Thyroid gland (tissue), 4 donors: Measurements from ENCODE around the gene PRSS12. TPM values are rescaled to one million over a fixed set of nuclear protein-coding genes. Genes with fewer than 3 reads are reported as not detected.

Source experiments
- DNase-seq, 2 donors: peaks; one replicate each; pipeline ENCODE4 v3.0.0-alpha.2; 2019
- H3K27ac ChIP-seq, 3 donors: fragments of 200-600 bp; sonication (generic); 1 replicate in 2 of 3; 2 replicates in 1 of 3; pipeline ENCODE4 v1.5.1; 2016 to 2019; ENCODE audit warnings: mild to moderate bottlenecking in 1 of 3, moderate library complexity in 1 of 3
- H3K27me3 ChIP-seq: fragments of 200-600 bp; sonication (generic); one replicate; pipeline ENCODE4 v1.5.1; 2019
- H3K36me3 ChIP-seq, 2 donors: fragments of 200-600 bp; sonication (generic); one replicate each; pipeline ENCODE4 v1.5.1; 2016 to 2019
- H3K4me1 ChIP-seq, 2 donors: fragments of 200-600 bp; sonication (generic); one replicate each; pipeline ENCODE4 v1.5.1; 2017 to 2019
- H3K4me3 ChIP-seq, 3 donors: fragments of 200-600 bp; sonication (generic); replicated peaks in 1 of 3; 1 replicate in 2 of 3; 2 replicates in 1 of 3; pipeline ENCODE4 v1.5.1; 2016; ENCODE audit warnings: mild to moderate bottlenecking in 1 of 3
- H3K9me3 ChIP-seq: fragments of 200-600 bp; sonication (generic); one replicate; pipeline ENCODE4 v1.5.1; 2017
- CTCF ChIP-seq, 6 experiments: fragments of 200-600 bp in 3 of 6; fragments of 450-650 bp in 3 of 6; sonication (generic) in 3 of 6; IDR thresholded peaks; one replicate each; pipeline ENCODE4 v1.5.1; 2016 to 2019; ENCODE audit warnings: antibody characterized with exemption in 6 of 6, mild to moderate bottlenecking in 2 of 6, inconsistent platforms in 1 of 6, moderate library complexity in 1 of 6
- POLR2A ChIP-seq, 2 donors: fragments of 450-650 bp; IDR thresholded peaks; one replicate each; pipeline ENCODE4 v1.6.1; 2017; ENCODE audit warnings: antibody characterized with exemption in 2 of 2, mild to moderate bottlenecking in 2 of 2, moderate library complexity in 1 of 2
- WGBS, 2 donors: methylation state at CpG; one replicate each; pipeline ENCODE4 v1.1.5; 2017; 5-methylcytosine and 5-hydroxymethylcytosine counted together
- intact Hi-C: fragments of 100-400 bp; cut with DNase I; formaldehyde crosslinking; loops from one replicate; pipeline ENCODE4 v1.15.1; 2023
- total RNA-seq, 4 donors: library from RNA; depleted of rRNA; stranded (reverse); fragments of >200 nt; gene quantifications; one replicate each; pipeline ENCODE4 v1.2.3, GENCODE V29; 2016

PRSS12 gene
- total RNA-seq, 4 donors from 2014 or later = 0.21 to 0.67 (median 0.45) TPM

GRCh38 chr4:118296729-118297128 is 56.1 kb downstream of the PRSS12 start:
- DNase-seq = no peak
- WGBS, 2 donors = 75 to 91% methylated on average over 1 of the region's 1 CpG
- no peaks in the 10 kb centered on the region for H3K4me1 ChIP-seq
- no peak overlapping the region for H3K4me3 ChIP-seq
- intact Hi-C loops = no loop called here
- TF ChIP-seq POLR2A (IDR thresholded peaks at IDR 0.05) (no peak), CTCF (IDR thresholded peaks at IDR 0.05) (no peak)
- no peaks in the 10 kb centered on the region for H3K36me3 ChIP-seq
- H3K27me3 ChIP-seq = no peaks in the 10 kb centered on the region
- no peak overlapping the region for H3K27ac ChIP-seq
- H3K9me3 ChIP-seq = no peaks in the 10 kb centered on the region

GRCh38 chr4:118290951-118291350 is 61.9 kb downstream of the PRSS12 start:
- 85 to 90% methylated on average over 2 of the region's 2 CpGs for WGBS, 2 donors
- Histone ChIP-seq H3K4me1 (peaks cover 8 to 9% of the 10 kb centered on the region in 2 donors), H3K27ac (no peak overlapping the region), H3K27me3 (no peaks in the 10 kb centered on the region), H3K36me3 (no peaks in the 10 kb centered on the region), H3K4me3 (no peak overlapping the region), H3K9me3 (no peaks in the 10 kb centered on the region)
- DNase-seq = no peak
- TF ChIP-seq POLR2A (IDR thresholded peaks at IDR 0.05) = no peak
- TF ChIP-seq CTCF (IDR thresholded peaks at IDR 0.05) = no peak
- intact Hi-C loops = no loop called here

GRCh38 chr4:118289794-118290193 is 63.0 kb downstream of the PRSS12 start:
- 69 to 76% methylated on average over 1 of the region's 1 CpG for whole genome bisulfite sequencing, 2 donors
- intact Hi-C loops = loop anchor here (10.0 kb wide), 1 partner anchor 55 kb away; no protein-coding TSS in a partner anchor
- Histone ChIP-seq H3K4me3 (no peak overlapping the region), H3K27ac (no peak overlapping the region), H3K4me1 (peaks cover 8 to 9% of the 10 kb centered on the region in 2 donors), H3K27me3 (no peaks in the 10 kb centered on the region), H3K36me3 (no peaks in the 10 kb centered on the region), H3K9me3 (no peaks in the 10 kb centered on the region)
- TF ChIP-seq POLR2A (IDR thresholded peaks at IDR 0.05) (no peak), CTCF (IDR thresholded peaks at IDR 0.05) (no peak)
- DNase-seq = no peak

- H3K9me3 ChIP-seq = no peaks in the 10 kb centered on the region
- intact Hi-C loops = loop anchor here (10.0 kb wide), 1 partner anchor 57 kb away; no protein-coding TSS in a partner anchor
- DNase-seq = no peak
- no peaks in the 10 kb centered on the region for H3K36me3 ChIP-seq
- 84 to 88% methylated on average over 2 of the region's 2 CpGs for WGBS, 2 donors
- no peak overlapping the region for H3K4me3 ChIP-seq
- no peaks in the 10 kb centered on the region for H3K27me3 ChIP-seq
- no peak overlapping the region for H3K27ac ChIP-seq
- peaks cover 8 to 9% of the 10 kb centered on the region in 2 donors for H3K4me1 ChIP-seq
- no peak for TF ChIP-seq POLR2A (IDR thresholded peaks at IDR 0.05)
- TF ChIP-seq CTCF (IDR thresholded peaks at IDR 0.05) = no peak
These were observed 64.9 kb downstream of the PRSS12 start for GRCh38 chr4:118287711-118288451.

- Histone ChIP-seq H3K36me3 (no peaks in the 10 kb centered on the region), H3K4me3 (no peak overlapping the region), H3K4me1 (peaks cover 15 to 19% of the 10 kb centered on the region in 2 donors), H3K27ac (no peak overlapping the region), H3K27me3 (no peaks in the 10 kb centered on the region), H3K9me3 (no peaks in the 10 kb centered on the region)
- 92% methylated on average over 3 of the region's 3 CpGs for WGBS, 2 donors
- intact Hi-C loops = loop anchor here (10.0 kb wide), 1 partner anchor 58 kb away; no protein-coding TSS in a partner anchor
- DNase-seq = no peak
- no peak for TF ChIP-seq CTCF (IDR thresholded peaks at IDR 0.05)
- no peak for TF ChIP-seq POLR2A (IDR thresholded peaks at IDR 0.05)
These were observed 66.1 kb downstream of the PRSS12 start for GRCh38 chr4:118286685-118287084.
